MCF 10A (cell line): Measurements from ENCODE around the gene ACOT11. TPM values are rescaled to one million over a fixed set of nuclear protein-coding genes. Genes with fewer than 3 reads are reported as not detected.

Source experiments
- BruUV-seq: library from RNA; stranded (reverse); fragments of 400-500 nt; replicated peaks from 2 replicates; lab custom pipeline; 2021; lab: Mats Ljungman, UMichigan
- CTCF ChIA-PET: fragments of 300-600 bp; sonication (Branson Sonifier 250); formaldehyde crosslinking; extraction: SDS; loops from one replicate; lab custom pipeline; 2021; ENCODE audit warnings: antibody characterized with exemption, inconsistent platforms; lab: Yijun Ruan, JAX
- POLR2A ChIA-PET: fragments of 300-600, 350-650 bp; sonication (Branson Sonifier 250); formaldehyde crosslinking; extraction: SDS; loops from one replicate; lab custom pipeline; 2020; ENCODE audit warnings: antibody characterized with exemption, inconsistent platforms; lab: Yijun Ruan, JAX
- DNase-seq: peaks from one replicate; pipeline ENCODE4 v3.0.0-alpha.2; 2018; ENCODE audit not compliant: unreplicated experiment
- H3K27ac Mint-ChIP-seq: one replicate; pipeline ENCODE4 v1.8.0; 2022; ENCODE audit warnings: mild to moderate bottlenecking, low read depth, mixed read lengths; ENCODE audit not compliant: unreplicated experiment
- H3K27me3 Mint-ChIP-seq: one replicate; pipeline ENCODE4 v1.8.0; 2022; ENCODE audit warnings: mixed read lengths; ENCODE audit not compliant: insufficient read depth, unreplicated experiment
- H3K36me3 Mint-ChIP-seq: one replicate; pipeline ENCODE4 v1.8.0; 2022; ENCODE audit warnings: mild to moderate bottlenecking, moderate library complexity, mixed read lengths; ENCODE audit not compliant: insufficient read depth, unreplicated experiment
- H3K4me1 Mint-ChIP-seq: one replicate; pipeline ENCODE4 v1.8.0; 2022; ENCODE audit warnings: mixed read lengths; ENCODE audit not compliant: insufficient read depth, unreplicated experiment
- H3K4me3 Mint-ChIP-seq: one replicate; pipeline ENCODE4 v1.8.0; 2022; ENCODE audit warnings: mild to moderate bottlenecking, moderate library complexity, mixed read lengths; ENCODE audit not compliant: unreplicated experiment
- H3K9me3 Mint-ChIP-seq: one replicate; pipeline ENCODE4 v1.8.0; 2022; ENCODE audit warnings: mixed read lengths; ENCODE audit not compliant: unreplicated experiment
- CTCF ChIP-seq: fragments of 200-600 bp; IDR thresholded peaks from one replicate; pipeline ENCODE4 v1.8.0; 2022; ENCODE audit warnings: antibody characterized with exemption, mild to moderate bottlenecking; ENCODE audit not compliant: unreplicated experiment
- intact Hi-C: fragments of 100-400 bp; cut with micrococcal nuclease; formaldehyde crosslinking; loops from 2 replicates; pipeline ENCODE4 v1.14.1; 2022
- total RNA-seq: library from RNA; stranded (reverse); gene quantifications from 2 replicates; pipeline ENCODE4 v1.2.3, GENCODE V29; 2022

ACOT11 gene
- total RNA-seq, 1 experiment from 2014 or later: 5.3 TPM

- Mint-ChIP-seq H3K27me3 (no peaks in the 10 kb centered on the region), H3K4me3 (no peak overlapping the region), H3K9me3 (no peaks in the 10 kb centered on the region), H3K4me1 (no peaks in the 10 kb centered on the region), H3K36me3 (no peaks in the 10 kb centered on the region), H3K27ac (no peak overlapping the region)
- intact Hi-C loops: no loop called here
- no peak for TF ChIP-seq CTCF
- BruUV-seq: no TSS peak
- ChIA-PET CTCF (interaction anchor here (0.6 to 2.0 kb wide), 4 partner anchors 10 to 377 kb away, joined by 3 to 4 read pairs (median 3); no protein-coding TSS in a partner anchor), POLR2A (interaction anchor here (1.2 kb wide), 2 partner anchors 11 to 15 kb away, joined by 3 read pairs; no protein-coding TSS in a partner anchor)
- DNase-seq: no peak
These were observed 9.8 kb downstream of the ACOT11 start for GRCh38 chr1:54557671-54558355.

- no peak for TF ChIP-seq CTCF
- Mint-ChIP-seq H3K4me3 (no peak overlapping the region), H3K9me3 (no peaks in the 10 kb centered on the region), H3K4me1 (no peaks in the 10 kb centered on the region), H3K36me3 (no peaks in the 10 kb centered on the region), H3K27ac (no peak overlapping the region), H3K27me3 (no peaks in the 10 kb centered on the region)
- ChIA-PET POLR2A (interaction anchor here (1.2 kb wide), 1 partner anchor 16 kb away, joined by 3 read pairs; no protein-coding TSS in a partner anchor), CTCF (interaction anchor here (0.6 to 2.0 kb wide), 4 partner anchors 9 to 378 kb away, joined by 3 to 4 read pairs (median 3); no protein-coding TSS in a partner anchor)
- BruUV-seq: no TSS peak
- intact Hi-C loops: no loop called here
- DNase-seq: no peak
These were observed 10.5 kb downstream of the ACOT11 start for GRCh38 chr1:54558434-54559030.

- intact Hi-C loops: no loop called here
- no peak overlapping the region for H3K27ac Mint-ChIP-seq
- H3K36me3 Mint-ChIP-seq: no peaks in the 10 kb centered on the region
These were observed 11.1 kb downstream of the ACOT11 start for GRCh38 chr1:54559111-54559548.

More at GRCh38 chr1:54559111-54559548, 11.1 kb downstream of the ACOT11 start:
- no TSS peak for BruUV-seq
- Mint-ChIP-seq H3K9me3 (no peaks in the 10 kb centered on the region), H3K27me3 (no peaks in the 10 kb centered on the region), H3K4me3 (no peak overlapping the region), H3K4me1 (peaks cover 1% of the 10 kb centered on the region)
- DNase-seq: no peak
- no peak for TF ChIP-seq CTCF
- POLR2A ChIA-PET: interaction anchor here (0.6 to 1.2 kb wide), 3 partner anchors 9 to 468 kb away, joined by 3 read pairs; no protein-coding TSS in a partner anchor
- CTCF ChIA-PET: interaction anchor here (0.7 to 2.0 kb wide), 3 partner anchors 8 to 12 kb away, joined by 3 to 4 read pairs (median 3); no protein-coding TSS in a partner anchor
